Caco-2 (cell line): Measurements from ENCODE around the gene RACK1. TPM values are rescaled to one million over a fixed set of nuclear protein-coding genes. Genes with fewer than 3 reads are reported as not detected.
A peak's percentile ranks its signal among the peaks of the same experiment; 100 is the strongest.

Experiments
- BruUV-seq: library from RNA; stranded (reverse); fragments of 400-500 nt; replicated peaks from 2 replicates; lab custom pipeline; 2021; lab: Mats Ljungman, UMichigan
- CTCF ChIA-PET: fragments of 300-600 bp; sonication (Branson Sonifier 250); formaldehyde crosslinking; loops from one replicate; lab custom pipeline; 2022; ENCODE audit warnings: antibody characterized with exemption; lab: Charles Lee
- POLR2A ChIA-PET: fragments of 300-600 bp; sonication (Branson Sonifier 250); formaldehyde crosslinking; loops from one replicate; lab custom pipeline; 2022; ENCODE audit warnings: antibody characterized with exemption; lab: Charles Lee
- DNase-seq, 2 experiments: peaks; one replicate each; pipeline versions ENCODE4 v3.0.0 to v3.0.0-alpha.2; 2020 to 2022
- H3K27me3 ChIP-seq: replicated peaks from 2 replicates; pipeline ENCODE4 v1.6.0; 2011; ENCODE audit warnings: low read length; ENCODE audit not compliant: control insufficient read depth, insufficient read depth
- H3K36me3 ChIP-seq: 2 replicates; pipeline ENCODE4 v1.5.1; 2011; ENCODE audit warnings: low read length; ENCODE audit not compliant: control insufficient read depth, insufficient read depth
- H3K4me1 ChIP-seq: fragments of 250-450 bp; sonication (Bioruptor Pico); 2 replicates; pipeline ENCODE4 v1.5.1; 2020; ENCODE audit warnings: mild to moderate bottlenecking
- H3K4me3 ChIP-seq: 2 replicates; pipeline ENCODE4 v1.5.1; 2011; ENCODE audit warnings: low read depth, mild to moderate bottlenecking, control low read depth, low read length
- H3K9me3 ChIP-seq: fragments of 250-450 bp; sonication (Bioruptor Pico); 2 replicates; pipeline ENCODE4 v1.5.1; 2020; ENCODE audit warnings: mild to moderate bottlenecking, moderate library complexity
- H3K27ac Mint-ChIP-seq: one replicate; pipeline ENCODE4 v1.8.0; 2022; ENCODE audit warnings: mixed read lengths; ENCODE audit not compliant: unreplicated experiment
- H3K27me3 Mint-ChIP-seq: one replicate; pipeline ENCODE4 v1.8.0; 2022; ENCODE audit warnings: mixed read lengths; ENCODE audit not compliant: insufficient read depth, unreplicated experiment
- H3K36me3 Mint-ChIP-seq: one replicate; pipeline ENCODE4 v1.8.0; 2022; ENCODE audit warnings: mild to moderate bottlenecking, mixed read lengths; ENCODE audit not compliant: insufficient read depth, unreplicated experiment
- H3K4me1 Mint-ChIP-seq: one replicate; pipeline ENCODE4 v1.8.0; 2022; ENCODE audit warnings: low read depth, mixed read lengths; ENCODE audit not compliant: unreplicated experiment
- H3K4me3 Mint-ChIP-seq: one replicate; pipeline ENCODE4 v1.8.0; 2022; ENCODE audit warnings: mild to moderate bottlenecking, moderate library complexity, mixed read lengths; ENCODE audit not compliant: unreplicated experiment
- H3K9me3 Mint-ChIP-seq: one replicate; pipeline ENCODE4 v1.8.0; 2022; ENCODE audit warnings: mixed read lengths; ENCODE audit not compliant: unreplicated experiment
- CTCF ChIP-seq, 2 experiments: fragments of 200-600 bp in 1 of 2; IDR thresholded peaks; 1 replicate in 1 of 2; 2 replicates in 1 of 2; pipeline versions ENCODE4 v1.5.1 to v1.8.0; 2011 to 2022; ENCODE audit warnings: antibody characterized with exemption in 1 of 2, control low read depth in 1 of 2, inconsistent platforms in 1 of 2, low read depth in 1 of 2, low read length in 1 of 2, mild to moderate bottlenecking in 1 of 2, moderate library complexity in 1 of 2; ENCODE audit not compliant: insufficient read depth in 1 of 2, severe bottlenecking in 1 of 2, unreplicated experiment in 1 of 2
- intact Hi-C: fragments of 100-400 bp; cut with micrococcal nuclease; formaldehyde crosslinking; loops from one replicate; pipeline ENCODE4 v1.10.0; 2022; ENCODE audit not compliant: unreplicated experiment
- microRNA-seq: library from miRNA; unstranded; fragments of <30 nt; microRNA quantifications from one replicate; pipeline ENCODE4 v1.2.0, GENCODE V29; 2022
- total RNA-seq: library from RNA; stranded (reverse); gene quantifications from 2 replicates; pipeline ENCODE4 v1.2.3, GENCODE V29; 2022

The RACK1 gene
- total RNA-seq, 1 experiment from 2014 or later: 2,098 TPM

GRCh38 chr5:181187500-181188213 is 56.0 kb downstream of the RACK1 start:
- DNase-seq: peak; percentile 82 to 85
- no TSS peak for BruUV-seq
- peaks cover 4% of the 10 kb centered on the region for H3K4me1 ChIP-seq
- H3K9me3 ChIP-seq: no peaks in the 10 kb centered on the region
- H3K36me3 ChIP-seq: no peaks in the 10 kb centered on the region
- ChIA-PET POLR2A (interaction anchor here (0.5 kb wide), 1 partner anchor 47 kb away, joined by 3 read pairs; no protein-coding TSS in a partner anchor), CTCF (interaction anchor here (1.6 kb wide), 1 partner anchor 14 kb away, joined by 3 read pairs; no protein-coding TSS in a partner anchor)
- H3K27me3 Mint-ChIP-seq: peaks cover 10% of the 10 kb centered on the region
- peaks cover 21% of the 10 kb centered on the region for H3K4me1 Mint-ChIP-seq
- H3K4me3 Mint-ChIP-seq: peak overlapping the region; percentile 91
- TF ChIP-seq CTCF (IDR thresholded peaks at IDR 0.05; ENCODE audit: insufficient read depth in 1 of 2, low read depth in 1 of 2, low read length in 1 of 2, severe bottlenecking in 1 of 2, unreplicated experiment in 1 of 2): peak in 1 of 2 experiments; percentile 28
- intact Hi-C loops: loop anchor here (5.0 to 10.0 kb wide), 2 partner anchors 75 to 373 kb away; partner anchors contain the start of gene TRIM52
- no peaks in the 10 kb centered on the region for H3K9me3 Mint-ChIP-seq
- H3K4me3 ChIP-seq: peak overlapping the region; percentile 39
- H3K36me3 Mint-ChIP-seq: peaks cover 74% of the 10 kb centered on the region
- H3K27ac Mint-ChIP-seq: peak overlapping the region; percentile 99
- H3K27me3 ChIP-seq: no peaks in the 10 kb centered on the region

DNA sequence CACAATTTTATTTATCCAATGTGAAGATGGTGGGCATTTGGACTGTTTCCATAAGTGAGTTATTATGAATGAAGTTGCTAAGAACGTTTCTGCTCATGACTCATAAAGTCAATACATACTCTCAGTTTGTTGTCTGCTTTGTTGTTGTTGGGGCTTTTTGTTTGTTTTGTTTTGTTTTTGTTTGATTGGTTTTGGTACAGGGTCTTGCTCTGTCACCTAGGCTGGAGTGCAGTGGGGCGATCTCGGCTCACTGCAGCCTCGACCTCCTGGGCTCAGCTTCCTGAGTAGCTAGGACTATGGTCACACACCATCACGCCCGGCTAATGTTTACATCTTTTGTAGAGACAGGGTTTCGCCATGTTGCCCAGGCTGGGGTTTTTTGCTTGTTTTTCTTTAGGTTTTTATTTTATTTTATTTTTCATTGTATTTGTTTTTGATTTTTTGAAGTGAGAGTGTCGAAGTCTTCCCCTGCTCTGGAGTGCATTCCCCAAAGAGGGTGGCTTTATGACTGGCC is 56.7 kb downstream of the RACK1 start:
- Histone ChIP-seq H3K36me3 (no peaks in the 10 kb centered on the region), H3K4me1 (no peaks in the 10 kb centered on the region), H3K9me3 (no peaks in the 10 kb centered on the region), H3K4me3 (peak overlapping the region; percentile 39), H3K27me3 (no peaks in the 10 kb centered on the region)
- no TSS peak for BruUV-seq
- CTCF ChIA-PET: interaction anchor here (1.6 kb wide), 1 partner anchor 14 kb away, joined by 3 read pairs; no protein-coding TSS in a partner anchor
- TF ChIP-seq CTCF (IDR thresholded peaks at IDR 0.05; ENCODE audit: insufficient read depth in 1 of 2, low read depth in 1 of 2, low read length in 1 of 2, severe bottlenecking in 1 of 2, unreplicated experiment in 1 of 2): no peak
- intact Hi-C loops: loop anchor here (5.0 to 10.0 kb wide), 2 partner anchors 75 to 372 kb away; partner anchors contain the start of gene TRIM52
- H3K27me3 Mint-ChIP-seq: peaks cover 10% of the 10 kb centered on the region
- POLR2A ChIA-PET: no interaction called here
- H3K4me3 Mint-ChIP-seq: peak overlapping the region; percentile 91
- H3K27ac Mint-ChIP-seq: peak overlapping the region; percentile 99
- peaks cover 70% of the 10 kb centered on the region for H3K36me3 Mint-ChIP-seq
- H3K4me1 Mint-ChIP-seq: peaks cover 18% of the 10 kb centered on the region
- no peaks in the 10 kb centered on the region for H3K9me3 Mint-ChIP-seq
- DNase-seq: no peak

Small RNA genes lying within 50 kb of the gene (microRNA-seq; reads per million reads assigned to microRNA genes)
- 0.56 reads per million for gene MIR4638

Other genes with a start within 250 kb of the RACK1 start
- 8.4 and 10.0 TPM in 2 replicates for gene BTNL9, start 203.6 kb downstream of the RACK1 start, total RNA-seq
- not detected in 2 replicates for gene OR2V1, start 112.7 kb downstream of the RACK1 start, total RNA-seq
- not detected in 2 replicates for gene OR2V2, start 96.3 kb downstream of the RACK1 start, total RNA-seq
- gene TRIM7, start 38.7 kb downstream of the RACK1 start, total RNA-seq: 0.86 and 1.0 TPM in 2 replicates
- 23.6 and 28.7 TPM in 2 replicates for gene TRIM41, start 20.6 kb downstream of the RACK1 start, total RNA-seq
- 11.9 and 13.6 TPM in 2 replicates for gene TRIM52, start 17.2 kb upstream of the RACK1 start, total RNA-seq
- not detected in 2 replicates for gene OR4F3, start 123.4 kb upstream of the RACK1 start, total RNA-seq